H9 (cell line): ENCODE measurements around the gene ATP6V0E1. TPM values are rescaled to one million over a fixed set of nuclear protein-coding genes. Genes with fewer than 3 reads are reported as not detected.

Experiments
- DNase-seq: peaks from one replicate; pipeline ENCODE4 v3.0.0-alpha.2; 2017
- H2AFZ ChIP-seq: one replicate; pipeline ENCODE4 v1.6.1; 2013; ENCODE audit warnings: mild to moderate bottlenecking, low read length, control low read depth, moderate library complexity
- H2AK5ac ChIP-seq: 2 replicates; pipeline ENCODE4 v1.6.1; 2013; ENCODE audit warnings: low read length, control low read depth, mixed read lengths; ENCODE audit not compliant: insufficient read length
- H2BK120ac ChIP-seq: one replicate; pipeline ENCODE4 v1.6.1; 2013; ENCODE audit warnings: low read depth, mild to moderate bottlenecking, low read length, control low read depth, inconsistent platforms; ENCODE audit not compliant: poor library complexity, severe bottlenecking
- H2BK12ac ChIP-seq: 2 replicates; pipeline ENCODE4 v1.6.1; 2013; ENCODE audit warnings: low read length, control low read depth, mixed read lengths, low read depth; ENCODE audit not compliant: insufficient read length
- H2BK15ac ChIP-seq: 2 replicates; pipeline ENCODE4 v1.6.1; 2013; ENCODE audit warnings: low read depth, low read length, control low read depth
- H2BK20ac ChIP-seq: one replicate; pipeline ENCODE4 v1.6.1; 2013; ENCODE audit warnings: low read depth, mild to moderate bottlenecking, low read length, control low read depth, inconsistent platforms; ENCODE audit not compliant: poor library complexity, severe bottlenecking
- H2BK5ac ChIP-seq: 2 replicates; pipeline ENCODE4 v1.6.1; 2013; ENCODE audit warnings: low read length, control low read depth, mixed read lengths; ENCODE audit not compliant: insufficient read length
- H3K14ac ChIP-seq: 2 replicates; pipeline ENCODE4 v1.6.1; 2013; ENCODE audit warnings: low read length, control low read depth; ENCODE audit not compliant: insufficient read depth
- H3K18ac ChIP-seq: 2 replicates; pipeline ENCODE4 v1.6.1; 2013; ENCODE audit warnings: low read depth, mild to moderate bottlenecking, mixed read lengths, low read length, control low read depth; ENCODE audit not compliant: insufficient read length
- H3K23ac ChIP-seq: 2 replicates; pipeline ENCODE4 v1.6.1; 2013; ENCODE audit warnings: low read length, control low read depth, mixed read lengths, low read depth; ENCODE audit not compliant: insufficient read length
- H3K23me2 ChIP-seq: 2 replicates; pipeline ENCODE4 v1.6.1; 2013; ENCODE audit warnings: low read depth, mild to moderate bottlenecking, mixed read lengths, low read length, control low read depth; ENCODE audit not compliant: insufficient read length, poor library complexity, severe bottlenecking
- H3K27ac ChIP-seq: 2 replicates; pipeline ENCODE4 v1.5.1; 2013; ENCODE audit warnings: low read length, control low read depth, mixed read lengths, low read depth; ENCODE audit not compliant: insufficient read length
- H3K27me3 ChIP-seq: 2 replicates; pipeline ENCODE4 v1.6.1; 2013; ENCODE audit warnings: low read length, control low read depth, inconsistent platforms; ENCODE audit not compliant: insufficient read depth
- H3K4ac ChIP-seq: 2 replicates; pipeline ENCODE4 v1.6.1; 2013; ENCODE audit warnings: low read depth, mild to moderate bottlenecking, control low read depth, inconsistent platforms, low read length, moderate library complexity
- H3K4me1 ChIP-seq: 2 replicates; pipeline ENCODE4 v1.6.1; 2013; ENCODE audit warnings: low read length, control low read depth, inconsistent platforms; ENCODE audit not compliant: insufficient read depth
- H3K4me2 ChIP-seq: 2 replicates; pipeline ENCODE4 v1.6.1; 2013; ENCODE audit warnings: low read length, control low read depth, mixed read lengths; ENCODE audit not compliant: insufficient read length, insufficient read depth
- H3K56ac ChIP-seq: 2 replicates; pipeline ENCODE4 v1.6.1; 2013; ENCODE audit warnings: low read depth, mild to moderate bottlenecking, mixed read lengths, low read length, control low read depth; ENCODE audit not compliant: insufficient read length
- H3K79me1 ChIP-seq: 2 replicates; pipeline ENCODE4 v1.6.1; 2013; ENCODE audit warnings: low read depth, mild to moderate bottlenecking, moderate library complexity, low read length, control low read depth, inconsistent platforms; ENCODE audit not compliant: insufficient read depth, poor library complexity, severe bottlenecking
- H3K79me2 ChIP-seq: 2 replicates; pipeline ENCODE4 v1.6.1; 2013; ENCODE audit warnings: low read length, control low read depth, inconsistent platforms; ENCODE audit not compliant: insufficient read depth
- H3K9ac ChIP-seq: 2 replicates; pipeline ENCODE4 v1.6.1; 2013; ENCODE audit warnings: low read length, control low read depth, mixed read lengths; ENCODE audit not compliant: insufficient read length; ENCODE audit errors: extremely low read depth
- H3K9me3 ChIP-seq: one replicate; pipeline ENCODE4 v1.6.1; 2013; ENCODE audit warnings: low read depth, low read length, inconsistent platforms; ENCODE audit not compliant: control insufficient read depth
- H3T11ph ChIP-seq: one replicate; pipeline ENCODE4 v1.6.1; 2013; ENCODE audit warnings: mild to moderate bottlenecking, low read length, control low read depth, inconsistent platforms
- H4K20me1 ChIP-seq: one replicate; pipeline ENCODE4 v1.6.1; 2013; ENCODE audit not compliant: control insufficient read depth, insufficient read length, insufficient read depth
- H4K5ac ChIP-seq: 2 replicates; pipeline ENCODE4 v1.6.1; 2013; ENCODE audit warnings: low read depth, mild to moderate bottlenecking, mixed read lengths, low read length, control low read depth; ENCODE audit not compliant: insufficient read length
- H4K8ac ChIP-seq: replicated peaks from 2 replicates; pipeline ENCODE4 v1.6.1; 2013; ENCODE audit warnings: low read length, control low read depth, mixed read lengths, low read depth; ENCODE audit not compliant: insufficient read length
- H4K91ac ChIP-seq: 2 replicates; pipeline ENCODE4 v1.6.1; 2013; ENCODE audit warnings: low read depth, mild to moderate bottlenecking, moderate library complexity, mixed read lengths, low read length, control low read depth; ENCODE audit not compliant: insufficient read length
- H3K27ac Mint-ChIP-seq, 3 experiments: 2 replicates in 2 of 3; 3 replicates in 1 of 3; pipeline ENCODE4 v1.8.0; 2020 to 2021; ENCODE audit warnings: mixed read lengths in 3 of 3, mild to moderate bottlenecking in 1 of 3, moderate library complexity in 1 of 3
- H3K27me3 Mint-ChIP-seq: 2 replicates; pipeline ENCODE4 v1.8.0; 2021; ENCODE audit warnings: low read depth, mild to moderate bottlenecking, moderate library complexity, mixed read lengths
- H3K36me3 Mint-ChIP-seq, 3 experiments: 2 replicates in 2 of 3; 3 replicates in 1 of 3; pipeline ENCODE4 v1.8.0; 2020 to 2021; ENCODE audit warnings: low read depth in 3 of 3, mixed read lengths in 3 of 3; ENCODE audit not compliant: insufficient read depth in 1 of 3
- H3K4me1 Mint-ChIP-seq, 2 experiments: 2 replicates each; pipeline ENCODE4 v1.8.0; 2020; ENCODE audit warnings: mixed read lengths in 2 of 2
- H3K4me3 Mint-ChIP-seq, 2 experiments: 2 replicates in 1 of 2; 3 replicates in 1 of 2; pipeline ENCODE4 v1.8.0; 2020 to 2021; ENCODE audit warnings: mild to moderate bottlenecking in 2 of 2, mixed read lengths in 2 of 2, moderate library complexity in 1 of 2
- H3K9me3 Mint-ChIP-seq, 2 experiments: 2 replicates in 1 of 2; 3 replicates in 1 of 2; pipeline ENCODE4 v1.8.0; 2020; ENCODE audit warnings: mild to moderate bottlenecking in 2 of 2, mixed read lengths in 2 of 2, moderate library complexity in 1 of 2
- CTCF ChIP-seq: fragments of 200-600 bp; sonication (generic); conservative IDR thresholded peaks from 3 replicates; pipeline ENCODE4 v1.8.0; 2021; ENCODE audit warnings: antibody characterized with exemption, mild to moderate bottlenecking
- WGBS: extraction: QIAGEN DNeasy Blood & Tissue Kit; methylation state at CpG from one replicate; pipeline ENCODE4 v1.1.7; 2013; ENCODE audit warnings: missing lambda C conversion rate, low lambda C conversion rate, mixed read lengths; ENCODE audit not compliant: insufficient read length; ENCODE audit errors: extremely low coverage; 5-methylcytosine and 5-hydroxymethylcytosine counted together
- total RNA-seq: library from RNA; stranded (reverse); gene quantifications from 2 replicates; pipeline ENCODE4 v1.2.1, GENCODE V29; 2021

The ATP6V0E1 gene
- total RNA-seq, 1 experiment from 2014 or later = 101 TPM

GRCh38 chr5:173051746-173052145 lies 68.2 kb downstream of the ATP6V0E1 start:
- Histone ChIP-seq H3K4ac (no peak overlapping the region), H2BK15ac (no peak overlapping the region), H4K5ac (no peak overlapping the region), H2AK5ac (no peak overlapping the region), H3K18ac (no peak overlapping the region), H4K20me1 (no peaks in the 10 kb centered on the region), H3K79me2 (no peaks in the 10 kb centered on the region), H3K79me1 (no peaks in the 10 kb centered on the region), H2BK12ac (no peak overlapping the region), H3K9me3 (no peaks in the 10 kb centered on the region), H3K9ac (no peak overlapping the region), H2BK120ac (no peak overlapping the region), H3K23ac (no peak overlapping the region), H3K4me2 (no peak overlapping the region), H3K27ac (no peak overlapping the region), H3K14ac (no peak overlapping the region), H2BK20ac (no peak overlapping the region), H3K56ac (no peak overlapping the region), H2BK5ac (no peak overlapping the region), H3K4me1 (no peaks in the 10 kb centered on the region; the same call in 1 of the 2 replicates), H3K27me3 (no peaks in the 10 kb centered on the region), H3T11ph (no peak overlapping the region), H3K23me2 (peaks cover 4% of the 10 kb centered on the region), H4K8ac (no peak overlapping the region), H4K91ac (no peak overlapping the region), H2AFZ (no peak overlapping the region)
- WGBS = no CpG with 5 or more reads among the region's 5 CpGs
- peaks cover 23% of the 10 kb centered on the region for H3K27me3 Mint-ChIP-seq
- no peak for TF ChIP-seq CTCF
- H3K36me3 Mint-ChIP-seq = no peaks in the 10 kb centered on the region
- peaks cover 13 to 19% of the 10 kb centered on the region in 2 experiments for H3K4me1 Mint-ChIP-seq
- no peak for DNase-seq
- no peak overlapping the region for H3K4me3 Mint-ChIP-seq
- no peak overlapping the region for H3K27ac Mint-ChIP-seq
- no peaks in the 10 kb centered on the region for H3K9me3 Mint-ChIP-seq
